GM10266 (cell line): ENCODE results near the gene MASP2.

ENCODE experiments used
- DNase-seq: peaks from one replicate; pipeline ENCODE4 v3.0.0; 2012; ENCODE audit errors: extremely low spot score
- TF ChIP-seq, protein P1 (sequence below): IDR thresholded peaks from 2 replicates; pipeline ENCODE4 v1.5.1; 2012; ENCODE audit warnings: mild to moderate bottlenecking, low read depth; ENCODE audit not compliant: control insufficient read depth, insufficient read depth; ENCODE audit errors: missing control alignments

Gene MASP2

DNA sequence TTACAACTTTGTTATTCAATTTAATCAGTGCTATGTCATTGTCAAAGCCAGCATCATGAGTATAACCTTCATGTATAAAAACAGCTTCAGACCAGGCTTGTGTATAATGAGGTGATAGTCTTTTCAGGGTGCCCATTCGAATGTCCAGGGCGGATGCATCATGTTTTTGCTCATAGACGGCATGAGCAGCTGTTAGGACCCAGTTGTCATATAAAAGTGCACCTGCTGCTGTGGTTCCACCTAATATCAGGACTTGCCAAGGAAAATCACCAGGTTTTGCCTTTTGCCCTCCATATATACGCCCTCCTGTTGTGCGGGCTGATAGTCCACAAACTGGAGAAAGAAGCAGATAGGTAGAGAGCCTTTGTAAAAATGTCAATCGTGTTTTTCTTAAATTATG lies 19.7 kb downstream of the MASP2 start:
- TF ChIP-seq, protein P1, sequence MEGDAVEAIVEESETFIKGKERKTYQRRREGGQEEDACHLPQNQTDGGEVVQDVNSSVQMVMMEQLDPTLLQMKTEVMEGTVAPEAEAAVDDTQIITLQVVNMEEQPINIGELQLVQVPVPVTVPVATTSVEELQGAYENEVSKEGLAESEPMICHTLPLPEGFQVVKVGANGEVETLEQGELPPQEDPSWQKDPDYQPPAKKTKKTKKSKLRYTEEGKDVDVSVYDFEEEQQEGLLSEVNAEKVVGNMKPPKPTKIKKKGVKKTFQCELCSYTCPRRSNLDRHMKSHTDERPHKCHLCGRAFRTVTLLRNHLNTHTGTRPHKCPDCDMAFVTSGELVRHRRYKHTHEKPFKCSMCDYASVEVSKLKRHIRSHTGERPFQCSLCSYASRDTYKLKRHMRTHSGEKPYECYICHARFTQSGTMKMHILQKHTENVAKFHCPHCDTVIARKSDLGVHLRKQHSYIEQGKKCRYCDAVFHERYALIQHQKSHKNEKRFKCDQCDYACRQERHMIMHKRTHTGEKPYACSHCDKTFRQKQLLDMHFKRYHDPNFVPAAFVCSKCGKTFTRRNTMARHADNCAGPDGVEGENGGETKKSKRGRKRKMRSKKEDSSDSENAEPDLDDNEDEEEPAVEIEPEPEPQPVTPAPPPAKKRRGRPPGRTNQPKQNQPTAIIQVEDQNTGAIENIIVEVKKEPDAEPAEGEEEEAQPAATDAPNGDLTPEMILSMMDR = no peak
- no peak for DNase-seq

DNA sequence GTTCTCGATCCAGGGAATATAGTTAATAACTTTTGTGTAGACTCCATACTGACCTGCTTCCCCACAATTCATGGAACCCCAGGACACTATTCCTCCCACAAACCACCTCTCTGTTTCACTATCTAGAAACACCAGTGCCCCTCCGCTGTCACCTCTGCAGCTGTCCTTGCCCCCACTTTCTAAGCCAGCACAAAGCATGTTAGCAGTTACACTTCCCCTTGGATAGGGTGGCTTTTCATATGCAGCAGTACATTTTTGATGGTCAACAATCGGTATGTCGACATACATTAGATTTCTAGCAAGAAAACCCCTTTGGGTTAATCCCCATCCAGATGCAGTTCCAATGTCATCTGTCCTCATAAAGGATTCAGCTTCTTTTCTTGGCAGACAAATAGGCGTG lies 20.1 kb downstream of the MASP2 start:
- TF ChIP-seq, protein P1 = no peak
- no peak for DNase-seq

DNA sequence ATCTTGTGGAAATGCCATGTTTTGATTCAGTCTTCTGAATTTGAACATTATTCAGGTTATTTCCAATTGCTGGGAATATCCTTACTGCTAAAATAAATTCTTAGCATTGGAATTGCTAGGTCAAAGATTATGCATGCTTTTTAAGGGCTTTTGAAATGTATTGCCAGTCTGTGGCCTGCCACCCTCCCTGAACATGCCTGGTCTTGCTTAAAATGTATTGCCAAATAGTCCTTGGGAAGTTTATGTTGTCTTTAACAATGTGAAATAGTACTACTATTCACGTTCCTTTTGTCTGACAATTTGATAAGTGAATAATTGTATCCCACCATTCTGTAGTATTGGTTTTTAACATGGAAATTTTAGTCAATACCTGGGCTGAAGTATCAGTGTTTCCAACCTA lies 21.0 kb downstream of the MASP2 start:
- TF ChIP-seq, protein P1 = no peak
- no peak for DNase-seq

DNA sequence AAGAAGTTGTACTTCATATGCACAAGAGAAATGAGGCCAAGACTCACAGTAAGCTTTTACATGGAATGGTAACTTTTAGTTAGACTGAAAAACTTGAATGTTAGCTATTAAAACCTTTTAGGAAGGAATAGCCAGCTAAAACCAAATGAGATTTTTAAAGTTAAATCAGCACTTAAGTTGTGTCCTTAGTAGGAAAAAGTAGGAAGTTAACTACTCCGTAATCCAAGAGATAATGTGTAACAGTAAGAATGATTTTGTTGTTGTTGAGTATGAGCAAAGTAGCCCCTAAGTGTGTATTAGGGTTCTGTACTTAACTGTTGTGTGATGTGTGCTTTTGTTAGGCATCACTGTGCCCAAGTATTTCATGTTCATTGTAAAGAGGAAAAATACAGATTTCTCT lies 21.4 kb downstream of the MASP2 start:
- TF ChIP-seq, protein P1 = no peak
- no peak for DNase-seq

DNA sequence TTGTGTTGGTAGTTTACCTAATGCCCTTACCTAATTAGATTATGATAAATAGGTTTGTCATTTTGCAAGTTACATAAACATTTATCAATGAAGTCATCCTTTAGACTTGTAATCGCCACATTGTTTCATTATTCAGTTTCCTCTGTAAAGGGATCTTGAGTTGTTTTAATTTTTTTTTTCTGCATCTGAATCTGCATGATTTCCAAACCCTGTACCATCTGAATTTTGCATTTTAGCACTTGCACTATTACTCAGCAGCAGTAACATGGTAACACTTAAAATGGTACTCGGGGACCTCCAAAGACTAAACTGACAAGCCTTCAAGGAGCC lies 22.2 kb downstream of the MASP2 start:
- TF ChIP-seq, protein P1 = no peak
- DNase-seq = no peak

DNA sequence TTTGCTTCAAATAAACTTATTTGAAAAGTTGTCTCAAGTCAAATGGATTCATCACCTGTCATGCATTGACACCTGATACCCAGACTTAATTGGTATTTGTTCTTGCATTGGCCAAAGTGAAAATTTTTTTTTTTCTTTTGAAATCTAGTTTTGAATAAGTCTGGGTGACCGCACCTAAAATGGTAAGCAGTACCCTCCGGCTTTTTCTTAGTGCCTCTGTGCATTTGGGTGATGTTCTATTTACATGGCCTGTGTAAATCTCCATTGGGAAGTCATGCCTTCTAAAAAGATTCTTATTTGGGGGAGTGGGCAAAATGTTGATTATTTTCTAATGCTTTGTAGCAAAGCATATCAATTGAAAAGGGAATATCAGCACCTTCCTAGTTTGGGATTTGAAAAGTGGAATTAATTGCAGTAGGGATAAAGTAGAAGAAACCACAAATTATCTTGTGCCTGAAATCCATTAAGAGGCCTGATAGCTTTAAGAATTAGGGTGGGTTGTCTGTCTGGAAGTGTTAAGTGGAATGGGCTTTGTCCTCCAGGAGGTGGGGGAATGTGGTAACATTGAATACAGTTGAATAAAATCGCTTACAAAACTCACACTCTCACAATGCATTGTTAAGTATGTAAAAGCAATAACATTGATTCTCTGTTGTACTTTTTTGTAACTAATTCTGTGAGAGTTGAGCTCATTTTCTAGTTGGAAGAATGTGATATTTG lies 22.7 kb downstream of the MASP2 start:
- TF ChIP-seq, protein P1 = no peak
- no peak for DNase-seq

DNA sequence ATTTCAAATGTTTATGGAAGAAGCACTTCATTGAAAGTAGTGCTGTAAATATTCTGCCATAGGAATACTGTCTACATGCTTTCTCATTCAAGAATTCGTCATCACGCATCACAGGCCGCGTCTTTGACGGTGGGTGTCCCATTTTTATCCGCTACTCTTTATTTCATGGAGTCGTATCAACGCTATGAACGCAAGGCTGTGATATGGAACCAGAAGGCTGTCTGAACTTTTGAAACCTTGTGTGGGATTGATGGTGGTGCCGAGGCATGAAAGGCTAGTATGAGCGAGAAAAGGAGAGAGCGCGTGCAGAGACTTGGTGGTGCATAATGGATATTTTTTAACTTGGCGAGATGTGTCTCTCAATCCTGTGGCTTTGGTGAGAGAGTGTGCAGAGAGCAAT lies 23.8 kb downstream of the MASP2 start:
- TF ChIP-seq, protein P1 = no peak
- no peak for DNase-seq
